ENCODE measurements around the gene CCDC187. TPM values are rescaled to one million over a fixed set of nuclear protein-coding genes. Genes with fewer than 3 reads are reported as not detected.
"Not testable (repeated sequence)": the region's sequence is repeated elsewhere in the genome, so short reads cannot be mapped to it uniquely, and the experiment has no call there.

CCDC187 gene
- total RNA-seq, 4 donors from 2014 or later: 0.20 TPM; not detected in 3

DNA sequence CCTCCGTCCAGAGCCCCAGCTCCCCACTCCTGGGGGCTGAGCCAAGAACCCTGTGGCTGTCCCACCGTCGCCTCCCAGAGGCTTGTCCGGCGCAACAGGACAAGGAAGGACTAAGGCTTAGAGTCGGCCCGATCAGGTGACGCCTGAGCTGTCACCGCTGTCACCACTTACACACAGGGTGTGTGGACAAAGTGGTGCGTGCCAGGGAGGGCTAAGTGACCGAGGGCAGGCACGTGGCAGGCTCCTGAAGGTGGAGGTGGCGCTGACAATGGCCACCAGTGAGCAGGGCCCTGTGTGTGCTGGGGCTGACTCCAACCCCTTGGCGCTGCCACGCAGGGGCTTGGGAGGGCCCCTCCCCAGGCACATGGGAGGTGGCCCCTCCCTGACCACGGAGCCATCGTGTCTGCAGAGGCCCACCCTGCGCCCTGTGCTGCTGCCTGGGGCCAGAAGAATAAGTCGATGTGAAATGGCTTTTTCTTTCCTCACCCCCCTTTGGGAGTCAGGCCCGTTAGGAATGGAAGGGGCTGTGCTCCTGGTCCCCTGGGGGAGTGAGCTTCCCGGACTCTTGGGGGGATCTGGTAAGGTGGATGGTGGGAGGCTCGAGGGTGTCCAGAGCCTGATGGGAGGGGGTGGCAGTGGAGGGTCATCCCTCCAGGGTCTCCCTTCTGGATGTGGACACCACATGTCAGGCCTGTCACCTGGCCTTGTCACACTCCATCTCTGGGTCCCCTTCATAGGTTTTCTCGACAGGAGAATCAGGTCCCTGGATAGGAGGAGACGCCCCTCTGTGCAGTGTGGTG, 20.8 kb upstream of the CCDC187 start:
- 71 to 72% methylated on average over 20 to 24 of the region's 24 CpGs for WGBS, 2 donors
- peaks cover 0 to 6% (median 0%) of the 10 kb centered on the region in 4 donors for H3K9me3 ChIP-seq
- H3K4me3 ChIP-seq: no peak overlapping the region
- no peaks in the 10 kb centered on the region for H3K36me3 ChIP-seq
- TF ChIP-seq, protein P1, sequence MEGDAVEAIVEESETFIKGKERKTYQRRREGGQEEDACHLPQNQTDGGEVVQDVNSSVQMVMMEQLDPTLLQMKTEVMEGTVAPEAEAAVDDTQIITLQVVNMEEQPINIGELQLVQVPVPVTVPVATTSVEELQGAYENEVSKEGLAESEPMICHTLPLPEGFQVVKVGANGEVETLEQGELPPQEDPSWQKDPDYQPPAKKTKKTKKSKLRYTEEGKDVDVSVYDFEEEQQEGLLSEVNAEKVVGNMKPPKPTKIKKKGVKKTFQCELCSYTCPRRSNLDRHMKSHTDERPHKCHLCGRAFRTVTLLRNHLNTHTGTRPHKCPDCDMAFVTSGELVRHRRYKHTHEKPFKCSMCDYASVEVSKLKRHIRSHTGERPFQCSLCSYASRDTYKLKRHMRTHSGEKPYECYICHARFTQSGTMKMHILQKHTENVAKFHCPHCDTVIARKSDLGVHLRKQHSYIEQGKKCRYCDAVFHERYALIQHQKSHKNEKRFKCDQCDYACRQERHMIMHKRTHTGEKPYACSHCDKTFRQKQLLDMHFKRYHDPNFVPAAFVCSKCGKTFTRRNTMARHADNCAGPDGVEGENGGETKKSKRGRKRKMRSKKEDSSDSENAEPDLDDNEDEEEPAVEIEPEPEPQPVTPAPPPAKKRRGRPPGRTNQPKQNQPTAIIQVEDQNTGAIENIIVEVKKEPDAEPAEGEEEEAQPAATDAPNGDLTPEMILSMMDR (IDR thresholded peaks at IDR 0.05): no peak
- TF ChIP-seq EP300 (IDR thresholded peaks at IDR 0.05) (no peak), POLR2A (IDR thresholded peaks at IDR 0.05) (no peak)
- no peak for DNase-seq (ENCODE audit: low spot score in 2 of 2)
- peak overlapping the region; percentile 26 to 98 (median 90) for H3K27ac ChIP-seq
- peaks cover 0 to 63% (median 46%) of the 10 kb centered on the region in 4 donors for H3K4me1 ChIP-seq
- no peaks in the 10 kb centered on the region for H3K27me3 ChIP-seq

DNA sequence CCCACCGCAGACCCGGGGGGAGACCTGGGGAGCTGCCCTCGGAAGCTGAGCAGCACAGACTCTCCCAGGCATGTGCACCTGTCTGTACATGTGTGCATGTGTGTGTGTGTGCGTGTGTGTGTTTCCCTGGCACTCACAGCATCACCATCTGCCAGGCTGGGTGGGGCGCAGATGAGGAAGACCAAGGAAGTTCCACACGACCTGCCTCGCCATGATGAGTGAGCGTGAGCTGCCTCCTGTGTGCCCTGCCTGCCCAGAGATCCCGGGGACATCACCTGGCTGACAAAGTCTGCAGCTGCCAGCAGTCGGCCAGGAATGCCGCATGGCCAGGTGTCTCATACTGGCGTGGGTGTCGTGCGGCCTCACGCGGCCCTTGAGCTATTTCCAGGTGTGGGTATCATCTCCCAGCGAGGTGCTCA, 19.5 kb upstream of the CCDC187 start:
- H3K27ac ChIP-seq: peak overlapping the region in 2 of 4 donors; percentile 96 to 98
- no peak for DNase-seq (ENCODE audit: low spot score in 2 of 2)
- H3K4me3 ChIP-seq: no peak overlapping the region
- 71 to 88% methylated on average over 14 to 15 of the region's 17 CpGs for WGBS, 2 donors
- H3K36me3 ChIP-seq: no peaks in the 10 kb centered on the region
- H3K4me1 ChIP-seq: peaks cover 0 to 49% (median 34%) of the 10 kb centered on the region in 4 donors
- H3K9me3 ChIP-seq: peaks cover 0 to 6% (median 0%) of the 10 kb centered on the region in 4 donors
- TF ChIP-seq, protein P1 (IDR thresholded peaks at IDR 0.05): no peak
- TF ChIP-seq EP300 (IDR thresholded peaks at IDR 0.05) (no peak), POLR2A (IDR thresholded peaks at IDR 0.05) (no peak)
- no peaks in the 10 kb centered on the region for H3K27me3 ChIP-seq

DNA sequence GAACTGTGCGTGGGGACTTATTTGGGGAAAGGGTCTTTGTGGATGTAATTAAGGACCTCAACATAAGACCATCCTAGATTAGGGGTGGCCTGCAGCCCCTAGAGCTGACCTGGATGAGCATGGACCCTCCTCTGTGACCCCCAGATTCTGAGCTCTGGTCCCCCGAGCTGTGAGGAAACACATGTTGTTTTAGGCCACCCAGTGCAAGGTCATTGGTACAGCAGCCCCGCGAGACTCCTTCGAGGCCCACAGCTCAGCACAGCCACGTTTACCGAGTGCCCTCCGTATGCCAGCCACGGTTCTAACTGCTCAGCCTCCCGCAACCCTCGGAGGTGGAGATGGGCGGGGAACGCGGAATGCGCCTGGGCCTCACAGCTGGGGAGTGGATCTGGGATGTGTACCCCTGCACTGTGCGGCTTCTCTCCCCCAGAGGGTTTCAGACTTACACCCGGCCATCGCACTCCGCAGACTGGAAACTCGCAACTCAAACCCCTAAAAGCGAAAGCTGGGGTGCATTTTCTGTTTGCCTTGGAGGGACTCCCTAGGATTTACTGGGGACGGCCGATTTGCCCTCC, 18.9 kb upstream of the CCDC187 start:
- H3K4me1 ChIP-seq: peaks cover 0 to 44% (median 28%) of the 10 kb centered on the region in 4 donors
- peak overlapping the region in 1 of 4 donors; percentile 96 for H3K27ac ChIP-seq
- peaks cover 0 to 6% (median 0%) of the 10 kb centered on the region in 4 donors for H3K9me3 ChIP-seq
- TF ChIP-seq POLR2A (IDR thresholded peaks at IDR 0.05) (no peak), EP300 (IDR thresholded peaks at IDR 0.05) (no peak)
- TF ChIP-seq, protein P1 (IDR thresholded peaks at IDR 0.05): no peak
- 81 to 84% methylated on average over 15 to 23 of the region's 23 CpGs for WGBS, 2 donors
- H3K27me3 ChIP-seq: no peaks in the 10 kb centered on the region
- H3K36me3 ChIP-seq: no peaks in the 10 kb centered on the region
- no peak overlapping the region for H3K4me3 ChIP-seq
- DNase-seq (ENCODE audit: low spot score in 2 of 2): no peak

DNA sequence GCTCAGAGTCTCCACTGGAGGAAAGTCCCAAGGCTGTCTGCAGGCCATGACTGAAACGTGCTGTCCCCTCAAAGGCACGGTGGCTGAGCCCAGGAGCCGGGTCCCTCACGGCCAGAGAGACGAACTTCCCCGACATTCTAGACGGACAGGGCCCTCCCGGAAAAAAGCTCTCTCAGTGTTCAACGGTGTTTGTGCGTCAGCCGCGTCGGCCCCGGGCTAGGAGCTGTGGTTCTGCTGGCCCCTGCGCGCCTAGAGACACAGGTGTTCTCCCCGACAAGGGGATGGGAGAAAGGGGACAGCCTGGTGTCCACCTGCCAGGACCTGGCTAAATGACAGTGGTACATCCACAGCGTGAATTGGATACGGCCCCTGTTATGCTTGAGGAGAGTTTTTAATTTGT, 17.7 kb upstream of the CCDC187 start:
- H3K36me3 ChIP-seq: no peaks in the 10 kb centered on the region
- TF ChIP-seq, protein P1 (IDR thresholded peaks at IDR 0.05): no peak
- WGBS, 2 donors: 80 to 91% methylated on average over 19 of the region's 19 CpGs
- H3K4me3 ChIP-seq: no peak overlapping the region
- no peaks in the 10 kb centered on the region for H3K27me3 ChIP-seq
- H3K27ac ChIP-seq: no peak overlapping the region
- peaks cover 0 to 6% (median 0%) of the 10 kb centered on the region in 4 donors for H3K9me3 ChIP-seq
- DNase-seq (ENCODE audit: low spot score in 2 of 2): no peak
- peaks cover 0 to 37% (median 21%) of the 10 kb centered on the region in 4 donors for H3K4me1 ChIP-seq

DNA sequence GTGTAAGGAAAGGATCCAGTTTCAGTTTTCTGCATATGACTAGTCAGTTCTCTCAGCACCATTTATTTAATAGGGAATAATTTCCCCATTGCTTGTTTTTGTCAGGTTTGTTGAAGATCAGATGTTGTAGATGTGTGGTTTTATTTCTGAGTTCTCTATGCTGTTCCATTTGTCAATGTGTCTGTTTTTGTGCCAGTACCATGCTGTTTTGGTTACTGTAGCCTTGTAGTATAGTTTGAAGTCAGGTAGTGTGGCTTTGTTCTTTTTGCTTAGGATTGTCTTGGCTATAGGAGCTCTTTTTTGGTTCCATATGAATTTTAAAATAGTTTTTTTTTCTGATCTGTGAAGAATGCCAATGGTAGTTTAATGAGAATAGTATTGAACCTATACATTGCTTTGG, 17.1 kb upstream of the CCDC187 start:
- H3K27me3 ChIP-seq; H3K9me3 ChIP-seq; DNase-seq (ENCODE audit: low spot score in 2 of 2); H3K36me3 ChIP-seq; H3K4me3 ChIP-seq; H3K27ac ChIP-seq: not testable (repeated sequence)
- H3K4me1 ChIP-seq: peaks cover 0 to 31% (median 15%) of the 10 kb centered on the region in 4 donors

DNA sequence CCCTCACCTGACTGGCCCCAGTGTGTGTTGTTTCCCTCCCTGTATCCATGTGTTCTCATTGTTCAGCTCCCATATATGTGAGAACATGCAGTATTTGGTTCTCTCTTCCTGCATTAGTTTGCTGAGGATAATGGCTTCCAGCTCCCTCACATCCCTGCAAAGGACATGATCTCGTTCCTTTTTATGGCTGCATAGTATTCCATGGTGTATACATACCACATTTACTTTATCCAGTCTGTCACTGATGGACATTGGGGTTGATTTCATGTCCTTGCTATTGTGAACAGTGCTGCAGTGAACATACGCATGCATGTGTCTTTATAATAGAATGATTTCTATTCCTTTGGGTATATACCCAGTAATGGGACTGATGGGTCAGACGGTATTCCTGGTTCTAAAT, 16.1 kb upstream of the CCDC187 start:
- 93 to 98% methylated on average over 3 of the region's 3 CpGs for WGBS, 2 donors
- not testable (repeated sequence) for H3K27me3 ChIP-seq; H3K4me3 ChIP-seq; H3K9me3 ChIP-seq; H3K36me3 ChIP-seq; DNase-seq (ENCODE audit: low spot score in 2 of 2); H3K27ac ChIP-seq
- H3K4me1 ChIP-seq: peaks cover 0 to 21% (median 8%) of the 10 kb centered on the region in 4 donors

DNA sequence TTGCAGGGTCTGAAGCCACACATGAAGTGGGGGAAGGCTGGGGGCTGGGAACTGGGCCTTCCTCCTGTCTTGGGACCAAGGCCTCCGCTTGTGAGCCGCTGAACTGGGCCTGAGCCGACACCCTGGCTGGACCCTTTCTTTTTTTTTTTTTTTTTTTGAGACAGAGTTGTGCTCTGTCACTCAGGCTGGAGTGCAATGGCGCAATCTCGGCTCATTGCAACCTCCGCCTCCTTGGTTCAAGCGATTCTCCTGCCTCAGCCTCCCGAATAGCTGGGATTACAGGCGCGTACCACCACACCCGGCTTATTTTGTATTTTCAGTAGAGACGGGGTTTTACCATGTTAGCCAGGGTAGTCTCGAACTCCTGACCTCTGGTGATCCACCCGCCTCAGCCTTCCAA, 15.3 kb upstream of the CCDC187 start:
- H3K27me3 ChIP-seq; DNase-seq (ENCODE audit: low spot score in 2 of 2); H3K27ac ChIP-seq; H3K4me3 ChIP-seq; H3K36me3 ChIP-seq: not testable (repeated sequence)
- peaks cover 0 to 14% (median 3%) of the 10 kb centered on the region in 4 donors for H3K4me1 ChIP-seq
- 93 to 95% methylated on average over 14 of the region's 14 CpGs for WGBS, 2 donors
- peaks cover 0 to 16% (median 0%) of the 10 kb centered on the region in 4 donors for H3K9me3 ChIP-seq

Measured in tibial nerve (tissue), 4 donors.